SIG-M5 (cell line): ENCODE data around the gene ZMYM3.
"Not testable (repeated sequence)": the region's sequence is repeated elsewhere in the genome, so short reads cannot be mapped to it uniquely, and the experiment has no call there.

Experiments
- DNase-seq: peaks from one replicate; lab custom pipeline; 2025; lab: John Stamatoyannopoulos, UW

Gene ZMYM3

GRCh38 chrX:71254092-71254963, at the start of gene ZMYM3:
ZMYM3 (minus strand) TSS chrX:71254140; CDS start chrX:71253255, 885 bp downstream.
- peak; percentile 7 for DNase-seq

GRCh38 chrX:71302461-71303213, 48.7 kb upstream of the ZMYM3 start:
- no peak for DNase-seq

- no peak for DNase-seq
These were observed 47.4 kb upstream of the ZMYM3 start, which contains the start of gene ITGB1BP2 for GRCh38 chrX:71301195-71301924. ITGB1BP2 (plus strand) TSS chrX:71301750; CDS start chrX:71301807, 57 bp downstream.

GRCh38 chrX:71300495-71300894, 46.6 kb upstream of the ZMYM3 start:
- DNase-seq, result not testable (repeated sequence)

GRCh38 chrX:71300064-71300463, 46.1 kb upstream of the ZMYM3 start:
- DNase-seq, result not testable (repeated sequence)

GRCh38 chrX:71298119-71298518, 44.2 kb upstream of the ZMYM3 start:
- no peak for DNase-seq

GRCh38 chrX:71296806-71297205, 42.9 kb upstream of the ZMYM3 start:
- no peak for DNase-seq

GRCh38 chrX:71292669-71293365, 38.9 kb upstream of the ZMYM3 start:
- DNase-seq, result no peak

GRCh38 chrX:71291381-71291780, 37.4 kb upstream of the ZMYM3 start:
- DNase-seq, result no peak

GRCh38 chrX:71285929-71286328, 32.0 kb upstream of the ZMYM3 start:
- DNase-seq, result no peak

GRCh38 chrX:71283403-71284143, 29.6 kb upstream of the ZMYM3 start, which contains the start of gene NONO:
NONO (plus strand) TSS chrX:71283635; CDS start chrX:71290638, 7,003 bp downstream.
- peak; percentile 90 for DNase-seq

- DNase-seq, result no peak
These were observed 28.8 kb upstream of the ZMYM3 start for GRCh38 chrX:71282514-71283402.

- DNase-seq, result not testable (repeated sequence)
These were observed 27.4 kb upstream of the ZMYM3 start for GRCh38 chrX:71281300-71281699.

GRCh38 chrX:71272313-71272712, 18.4 kb upstream of the ZMYM3 start:
- DNase-seq, result not testable (repeated sequence)

- no peak for DNase-seq
These were observed 16.0 kb upstream of the ZMYM3 start for GRCh38 chrX:71269801-71270395.

- not testable (repeated sequence) for DNase-seq
These were observed 14.7 kb upstream of the ZMYM3 start for GRCh38 chrX:71268624-71269023.

- DNase-seq, result no peak
These were observed 2.9 kb upstream of the ZMYM3 start for GRCh38 chrX:71256856-71257255.

GRCh38 chrX:71256051-71256450, 2.1 kb upstream of the ZMYM3 start:
- no peak for DNase-seq
